ENCODE results near the gene DIO1. TPM values are rescaled to one million over a fixed set of nuclear protein-coding genes. Genes with fewer than 3 reads are reported as not detected.

The DIO1 gene
- total RNA-seq, 1 experiment from 2014 or later, result 0.28 TPM

- H3K36me3 ChIP-seq (ENCODE audit: control insufficient read depth, insufficient read depth, low read length), result no peaks in the 10 kb centered on the region
- in situ Hi-C loops (cut with HindIII; ENCODE audit: low pct_unique_long_range_greater_than_20kb, low sequenced_read_pairs), result no loop called here
- no peak overlapping the region for H3K27ac ChIP-seq (ENCODE audit: low read length)
- no peaks in the 10 kb centered on the region for H3K4me1 ChIP-seq (ENCODE audit: control insufficient read depth, insufficient read depth, low read length)
- CTCF ChIA-PET, result no interaction called here
- intact Hi-C loops (cut with micrococcal nuclease; ENCODE audit: unreplicated experiment), result no loop called here
- H3K9me3 ChIP-seq (ENCODE audit: control insufficient read depth, insufficient read depth, low read depth, low read length), result no peaks in the 10 kb centered on the region
- POLR2A ChIA-PET, result interaction anchor here (0.7 kb wide), 1 partner anchor 11 kb away, joined by 3 read pairs; no protein-coding TSS in a partner anchor
- no peak overlapping the region for H3K4me3 ChIP-seq (ENCODE audit: low read depth in 2 of 2, low read length in 2 of 2)
- ATAC-seq (no peak), DNase-seq (ENCODE audit: low read depth, low spot score) (no peak)
- H3K27me3 ChIP-seq (ENCODE audit: control insufficient read depth, insufficient read depth, low read length), result no peaks in the 10 kb centered on the region
- BruUV-seq (replicated peaks), result no TSS peak
- TF ChIP-seq TCF7L2 (IDR thresholded peaks at IDR 0.05; ENCODE audit: low read depth, low read length) (no peak), POLR2AphosphoS5 (IDR thresholded peaks at IDR 0.05; ENCODE audit: low read depth, low read length) (no peak), SIN3A (IDR thresholded peaks at IDR 0.05; ENCODE audit: borderline replicate concordance, insufficient read depth, low read depth, low read length) (no peak), CTCF (IDR thresholded peaks at IDR 0.05) (no peak), REST (IDR thresholded peaks at IDR 0.05; ENCODE audit: insufficient read depth in 1 of 2, low read depth in 2 of 2, low read length in 1 of 2) (no peak)
These were observed 17.5 kb downstream of the DIO1 start for GRCh38 chr1:53911442-53911841.

- ChIA-PET POLR2A (no interaction called here), CTCF (no interaction called here)
- in situ Hi-C loops (cut with HindIII; ENCODE audit: low pct_unique_long_range_greater_than_20kb, low sequenced_read_pairs) (no loop called here), intact Hi-C loops (cut with micrococcal nuclease; ENCODE audit: unreplicated experiment) (no loop called here)
- no peak overlapping the region for H3K27ac ChIP-seq (ENCODE audit: low read length)
- H3K36me3 ChIP-seq (ENCODE audit: control insufficient read depth, insufficient read depth, low read length), result no peaks in the 10 kb centered on the region
- DNase-seq (ENCODE audit: low read depth, low spot score) (no peak), ATAC-seq (no peak)
- H3K4me1 ChIP-seq (ENCODE audit: control insufficient read depth, insufficient read depth, low read length), result no peaks in the 10 kb centered on the region
- H3K27me3 ChIP-seq (ENCODE audit: control insufficient read depth, insufficient read depth, low read length), result no peaks in the 10 kb centered on the region
- H3K4me3 ChIP-seq (ENCODE audit: low read depth in 2 of 2, low read length in 2 of 2), result no peak overlapping the region
- TF ChIP-seq SIN3A (IDR thresholded peaks at IDR 0.05; ENCODE audit: borderline replicate concordance, insufficient read depth, low read depth, low read length) (no peak), POLR2AphosphoS5 (IDR thresholded peaks at IDR 0.05; ENCODE audit: low read depth, low read length) (no peak), CTCF (IDR thresholded peaks at IDR 0.05) (no peak)
- BruUV-seq (replicated peaks), result no TSS peak
- H3K9me3 ChIP-seq (ENCODE audit: control insufficient read depth, insufficient read depth, low read depth, low read length), result no peaks in the 10 kb centered on the region
These were observed 19.5 kb downstream of the DIO1 start for GRCh38 chr1:53913352-53914033.

Measured in Panc1 (cell line).